SW 1271 (cell line): ENCODE data around the gene TTYH3.

Experiments used
- DNase-seq, 2 experiments: peaks; one replicate each; lab custom pipeline; 2025; lab: John Stamatoyannopoulos, UW

The TTYH3 gene

DNA sequence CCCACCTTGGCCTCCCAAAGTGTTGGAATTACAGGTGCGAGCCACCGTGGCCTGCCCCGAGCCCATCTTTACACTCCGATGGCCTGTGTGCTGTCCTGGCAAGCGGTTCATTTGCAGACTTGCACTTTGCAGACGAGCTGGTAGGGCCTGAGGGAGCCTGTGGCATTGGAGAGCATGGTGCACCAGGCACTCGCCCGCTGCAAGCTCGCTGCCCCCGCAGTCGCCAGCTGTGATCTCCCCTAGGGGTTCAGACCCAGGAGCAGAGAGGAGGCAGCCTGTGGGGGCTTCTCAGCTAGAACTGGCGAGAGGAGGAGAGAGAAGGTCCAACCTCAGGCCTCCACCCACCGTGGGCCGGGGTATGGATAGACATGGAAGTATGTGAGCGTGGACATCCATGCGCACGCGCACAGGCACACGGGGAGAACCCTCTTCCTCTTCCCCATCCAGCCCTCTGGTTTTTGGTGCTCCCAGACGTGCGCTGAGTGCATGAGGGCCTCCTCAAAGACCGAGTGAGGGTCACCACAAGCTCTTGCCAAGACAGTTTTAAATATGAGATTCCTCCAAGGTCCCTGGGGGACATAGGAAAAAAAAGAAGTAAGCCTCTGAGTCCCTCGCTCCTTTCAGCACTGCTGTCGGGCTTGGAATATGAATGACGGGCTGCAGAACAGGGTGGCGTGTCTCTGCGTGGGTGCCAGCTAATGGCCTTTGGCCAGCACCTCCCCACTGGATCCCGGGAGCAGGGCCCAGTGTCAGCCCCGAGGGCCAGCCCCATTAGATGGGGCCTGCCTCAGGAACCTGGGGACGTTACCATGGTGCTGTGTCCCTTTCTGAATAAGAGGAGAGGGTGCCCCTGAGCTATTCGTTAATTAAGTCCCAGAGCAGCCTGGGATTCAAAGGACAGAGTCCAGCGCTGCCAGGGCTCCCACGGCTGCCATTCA is 15.1 kb upstream of the TTYH3 start:
- DNase-seq, result no peak

DNA sequence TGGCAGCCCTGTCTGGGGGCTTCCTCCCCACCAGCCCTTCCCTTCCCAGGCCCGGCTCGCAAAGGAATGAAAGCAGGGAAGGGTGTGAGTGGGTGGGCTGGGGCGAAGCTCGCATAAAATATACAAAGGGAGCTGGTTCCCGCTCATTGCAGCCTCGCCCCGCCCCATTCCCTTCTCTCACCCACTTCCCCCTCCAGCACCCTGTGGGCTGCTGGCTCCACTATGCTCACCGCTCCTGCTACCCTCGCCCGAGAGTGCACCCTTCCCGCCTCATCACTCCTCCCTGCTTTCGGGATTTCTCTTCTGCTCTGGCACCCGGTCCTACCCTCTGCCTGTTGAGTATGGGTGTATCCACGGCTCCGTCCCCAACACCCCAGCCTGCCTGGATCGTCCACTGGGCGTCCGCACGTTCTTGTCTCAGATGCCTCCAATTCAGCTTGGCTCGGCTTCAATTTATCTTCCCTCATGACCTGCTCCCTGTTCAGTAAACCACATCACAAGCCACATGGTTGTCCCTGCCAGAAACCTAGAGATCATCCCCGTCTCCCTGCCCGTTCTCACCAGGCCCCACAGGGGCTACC is 14.4 kb upstream of the TTYH3 start:
- DNase-seq, result no peak

DNA sequence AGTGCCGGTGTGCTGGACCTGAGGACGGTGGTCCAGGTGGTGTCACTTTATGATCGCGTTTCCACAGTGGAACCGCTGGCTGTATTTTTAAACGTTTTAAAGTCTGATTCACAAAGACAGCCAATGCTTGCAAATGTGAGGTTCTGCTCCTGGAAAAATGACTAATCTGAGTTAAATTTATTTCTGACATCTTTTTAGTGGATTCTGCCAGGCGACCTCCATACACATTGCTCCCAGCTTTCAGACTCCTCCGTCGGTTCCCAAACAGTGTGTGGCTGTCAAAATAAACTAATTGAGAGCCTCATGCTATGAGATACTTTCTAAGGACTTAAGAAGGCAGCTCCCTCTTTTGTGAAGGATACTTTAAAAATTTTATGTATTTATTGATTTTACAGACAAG is 12.7 kb upstream of the TTYH3 start:
- no peak for DNase-seq

DNA sequence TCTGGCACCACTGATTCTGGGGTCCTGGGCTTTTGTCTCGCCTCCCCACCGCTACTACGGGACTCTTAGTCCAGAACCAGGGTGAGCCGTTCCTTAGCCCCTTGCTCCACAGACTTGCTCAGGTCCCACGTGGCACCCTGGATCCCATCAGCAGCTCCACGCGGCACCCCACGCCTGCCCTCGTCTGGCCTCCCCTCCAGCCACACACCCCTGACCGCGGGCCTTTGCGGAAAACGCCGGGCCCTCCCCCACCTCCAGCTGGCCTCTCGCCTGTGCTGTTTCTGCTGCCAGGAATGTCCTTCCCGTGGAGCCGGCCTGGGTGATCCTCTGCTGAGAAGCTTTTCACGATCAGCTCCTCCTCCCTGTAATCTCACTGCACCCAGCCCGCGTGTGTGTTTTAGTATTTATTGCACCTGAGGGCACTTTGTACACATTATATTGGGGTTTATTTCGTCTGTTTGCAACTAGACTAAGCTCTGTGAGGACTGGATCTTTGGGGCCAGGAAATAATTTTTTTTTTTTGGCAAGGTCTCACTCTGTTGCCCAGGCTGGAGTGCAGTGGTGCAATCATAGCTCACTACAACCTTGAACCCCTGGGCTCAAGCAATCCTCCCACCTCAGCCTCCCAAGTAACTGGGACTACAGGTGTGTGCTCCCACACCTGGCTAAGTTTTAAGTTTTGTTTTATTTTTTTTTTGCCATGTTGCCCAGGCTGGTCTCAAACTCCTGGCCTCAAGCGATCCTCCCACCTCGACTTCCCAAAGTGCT is 10.5 kb upstream of the TTYH3 start:
- no peak for DNase-seq

DNA sequence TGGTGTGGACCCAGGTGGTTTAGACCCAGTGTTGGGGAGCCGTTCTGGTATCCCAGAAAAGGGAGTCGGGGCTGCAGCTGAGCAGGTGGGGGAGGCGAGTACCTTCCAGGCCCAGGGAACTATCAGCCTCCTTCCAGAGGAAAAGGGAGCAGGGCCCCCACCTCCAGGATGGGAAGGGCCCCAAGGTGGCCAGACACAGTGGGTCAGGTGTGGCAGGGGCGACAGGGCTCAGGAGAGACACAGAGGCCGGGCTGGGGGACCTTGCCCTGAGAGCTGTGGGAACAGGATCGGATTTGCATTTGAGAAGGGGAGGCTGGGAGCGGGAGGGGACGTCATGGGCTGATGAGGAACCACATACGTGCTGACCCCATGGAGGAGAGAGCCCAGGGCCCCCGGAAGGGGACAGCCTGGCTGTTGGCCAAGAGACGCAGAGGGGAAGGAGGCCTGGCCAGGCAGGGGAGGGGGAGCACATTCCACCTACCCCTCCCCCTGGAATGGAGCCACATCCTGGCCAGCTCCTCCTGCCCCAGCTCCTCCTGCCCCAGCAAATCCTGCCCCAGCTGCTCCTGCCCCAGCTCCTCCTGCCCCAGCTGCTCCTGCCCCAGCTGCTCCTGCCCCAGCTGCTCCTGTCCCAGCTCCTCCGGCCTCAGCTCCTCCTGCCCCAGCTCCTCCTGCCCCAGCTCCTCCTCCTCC is 9.7 kb upstream of the TTYH3 start:
- no peak for DNase-seq

DNA sequence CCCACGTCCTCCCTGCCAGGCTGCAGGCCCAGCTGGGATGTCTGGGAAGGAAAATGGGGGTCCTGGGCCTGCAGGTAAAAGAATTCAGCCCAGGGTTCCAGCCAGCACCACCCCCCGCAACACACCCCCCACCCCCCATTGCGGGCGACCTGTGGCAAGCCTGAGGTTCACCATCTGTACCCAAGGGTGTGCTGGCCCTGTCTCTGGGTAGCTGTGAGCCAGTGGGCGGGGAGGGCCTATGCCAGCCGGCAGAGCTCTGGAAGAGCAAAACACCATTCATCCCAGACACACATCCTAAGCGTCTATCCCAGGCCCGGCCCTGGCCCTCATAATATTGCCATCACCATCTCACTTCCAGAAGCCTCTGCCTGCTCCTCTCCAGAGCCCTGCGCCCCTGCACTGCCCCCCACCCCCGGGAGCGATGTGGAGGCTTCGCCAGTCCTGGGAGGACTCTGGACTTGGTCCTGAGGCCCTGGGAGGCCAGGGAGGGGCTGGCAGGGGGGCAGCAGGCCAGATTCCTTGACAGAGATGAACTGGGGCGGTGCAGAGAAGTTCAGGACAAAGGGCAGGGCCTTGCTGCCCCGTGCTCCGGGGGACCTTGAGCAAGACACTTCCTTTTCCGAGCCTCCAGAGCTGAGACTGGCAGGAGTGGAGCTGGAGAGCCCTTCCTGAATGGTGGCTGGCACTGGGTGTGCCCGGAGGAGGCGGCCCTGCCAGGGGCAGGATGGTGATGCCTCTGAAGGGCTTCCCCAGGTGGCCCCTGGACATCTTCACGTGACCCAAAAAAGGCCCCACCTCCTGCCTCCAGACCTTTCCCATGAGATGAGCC is 8.7 kb upstream of the TTYH3 start:
- no peak for DNase-seq

DNA sequence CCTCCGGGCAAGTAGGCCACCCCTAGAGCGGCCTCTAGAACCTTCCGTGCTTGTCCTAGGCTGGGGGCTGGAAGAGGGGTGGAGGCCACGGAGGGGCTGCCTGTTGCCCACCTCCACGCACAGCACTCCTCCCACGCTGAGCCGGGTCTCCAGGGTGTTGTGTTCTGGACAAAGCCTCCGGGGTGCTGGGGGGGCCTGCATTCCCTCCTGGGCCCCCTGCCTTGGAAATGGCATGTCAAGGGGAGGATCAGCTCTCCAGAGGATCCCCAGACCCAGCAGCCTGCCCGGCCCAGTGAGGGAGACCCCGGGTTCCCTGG is 8.1 kb upstream of the TTYH3 start:
- no peak for DNase-seq

DNA sequence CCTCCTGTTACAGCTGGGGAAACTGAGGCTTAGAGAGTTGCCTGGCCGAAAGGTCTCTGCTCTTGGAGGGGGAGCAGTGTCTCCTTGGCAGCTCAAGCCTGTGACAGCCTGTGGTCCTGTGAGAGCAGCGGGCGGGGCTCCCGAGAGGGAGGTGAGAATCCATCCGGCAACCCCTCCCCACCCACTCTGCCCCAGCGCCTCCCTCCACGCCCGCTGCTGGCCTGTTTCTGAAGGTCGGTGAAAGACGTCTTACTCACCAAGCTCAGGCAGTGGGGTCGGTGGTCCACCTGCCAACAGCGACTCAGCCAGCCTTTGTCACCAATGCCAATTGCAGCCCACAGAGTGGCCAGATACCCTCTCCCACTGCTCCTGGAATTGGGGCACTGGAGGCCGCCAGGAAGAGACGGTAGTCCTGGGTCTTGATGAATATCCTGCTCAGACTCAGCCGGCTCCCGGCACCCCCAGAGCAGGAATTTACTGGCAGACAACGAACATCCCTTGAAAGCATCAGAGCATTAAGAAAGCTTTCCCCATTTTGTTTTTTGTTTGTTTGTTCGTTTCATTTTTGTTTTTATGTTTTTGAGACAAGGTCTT is 7.4 kb upstream of the TTYH3 start:
- DNase-seq, result no peak

DNA sequence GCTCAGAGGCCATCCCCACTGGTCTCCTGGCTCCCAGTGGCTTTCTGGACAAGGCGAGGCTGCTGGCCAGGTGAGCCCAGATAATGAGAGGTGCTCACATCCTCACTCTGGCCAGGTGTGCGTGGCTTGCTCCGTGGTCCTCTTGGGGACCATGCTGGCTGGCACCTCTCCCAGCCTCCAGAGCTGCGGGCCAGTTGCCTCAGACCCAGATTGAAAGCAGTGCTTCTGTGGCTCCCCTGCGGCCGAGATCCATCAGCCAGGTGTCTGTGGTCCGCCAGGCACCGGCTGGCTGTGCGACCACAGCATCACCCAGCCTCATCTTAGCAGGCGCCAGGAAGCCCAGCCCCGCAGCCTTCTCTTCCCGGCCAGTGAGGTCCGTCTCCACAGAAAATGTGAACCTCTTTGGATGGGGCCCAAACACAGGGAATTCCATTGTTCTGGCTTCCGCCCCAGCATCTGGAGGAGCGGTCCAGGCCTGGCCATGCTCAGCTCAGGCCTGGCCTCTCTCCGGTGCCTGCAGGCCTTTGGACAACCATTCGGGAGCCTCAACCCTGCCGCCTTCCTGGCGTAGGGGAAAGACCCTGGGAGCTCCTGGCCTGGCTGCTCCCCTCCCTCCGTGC is 5.2 kb upstream of the TTYH3 start:
- DNase-seq, result no peak

DNA sequence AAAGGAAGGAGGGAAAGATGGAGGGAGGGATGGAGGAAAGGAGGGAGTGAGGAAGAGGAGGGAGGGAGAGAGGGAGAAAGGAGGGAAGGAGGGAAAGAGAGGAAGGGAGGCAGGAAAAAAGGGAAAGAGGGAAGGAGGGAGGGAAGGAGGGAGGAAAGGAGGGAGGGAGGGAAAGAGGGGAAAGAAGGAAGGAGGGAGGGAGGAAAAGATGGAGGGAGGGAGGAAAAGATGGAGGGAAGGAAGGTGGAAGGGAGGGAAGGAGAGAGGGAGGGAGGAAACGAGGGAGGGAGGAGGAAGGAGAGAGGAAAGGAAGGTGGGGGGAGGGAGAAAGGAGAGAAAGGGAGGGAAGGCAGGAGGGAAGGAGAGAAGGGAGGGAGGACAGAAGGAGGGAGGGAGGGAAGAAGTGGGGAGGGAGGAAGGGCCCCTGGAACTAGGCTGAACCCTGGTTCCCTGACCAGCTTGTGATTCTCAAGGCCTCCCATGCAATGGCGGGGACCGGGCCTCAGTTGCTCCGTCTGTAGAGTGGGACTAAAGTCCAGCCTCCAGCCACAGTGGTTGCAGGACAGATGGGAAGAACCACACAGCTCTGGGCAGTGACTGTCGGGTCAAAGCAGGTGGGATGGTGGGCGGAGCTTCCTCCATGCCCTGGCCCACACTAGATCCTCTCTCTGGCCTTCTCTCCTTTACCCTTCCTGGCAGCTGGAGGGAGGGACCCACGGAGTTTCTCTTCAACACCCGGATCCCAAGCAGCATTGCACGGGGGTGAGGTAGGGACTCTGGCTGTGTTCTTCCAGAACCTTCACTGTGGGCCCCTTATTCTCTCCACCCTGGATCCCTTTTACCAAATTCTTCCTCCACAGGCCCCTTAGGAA is 4.3 kb upstream of the TTYH3 start:
- DNase-seq, result no peak

DNA sequence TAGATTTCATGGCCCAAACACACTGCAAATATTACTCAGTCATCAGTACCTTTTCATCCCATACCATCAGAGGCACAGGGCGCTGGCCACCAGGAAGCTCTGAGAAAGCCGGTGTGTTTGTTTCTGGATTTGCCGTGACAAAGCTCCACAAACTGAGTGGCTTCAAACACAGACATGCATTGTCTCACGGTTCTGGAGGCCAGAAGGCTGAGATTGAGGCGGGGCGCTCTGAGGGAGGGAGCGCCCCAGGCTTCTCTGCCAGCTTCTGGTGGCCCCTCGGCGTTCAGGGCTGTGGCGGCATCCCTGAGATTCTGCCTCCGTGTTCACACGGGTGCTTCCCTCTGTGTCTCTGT is 3.7 kb upstream of the TTYH3 start:
- DNase-seq, result no peak

DNA sequence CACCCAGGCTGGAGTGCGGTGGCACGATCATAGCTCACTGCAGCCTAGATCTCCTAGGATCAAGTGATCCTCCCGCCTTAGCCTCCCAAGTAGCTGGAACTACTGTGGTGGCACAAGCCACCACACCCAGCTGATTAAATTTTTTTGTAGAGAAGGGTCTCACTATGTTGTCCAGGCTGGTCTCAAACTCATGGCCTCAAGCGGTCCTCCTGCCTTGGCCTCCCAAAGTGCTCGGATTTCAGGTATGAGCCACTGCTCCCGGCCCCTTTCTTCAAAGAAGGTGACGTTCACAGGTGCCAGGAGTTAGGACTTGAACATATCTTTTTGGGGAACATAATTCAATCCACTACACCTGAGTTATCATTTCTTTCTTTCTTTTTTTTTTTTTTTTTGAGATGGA is 2.9 kb upstream of the TTYH3 start:
- DNase-seq, result no peak

DNA sequence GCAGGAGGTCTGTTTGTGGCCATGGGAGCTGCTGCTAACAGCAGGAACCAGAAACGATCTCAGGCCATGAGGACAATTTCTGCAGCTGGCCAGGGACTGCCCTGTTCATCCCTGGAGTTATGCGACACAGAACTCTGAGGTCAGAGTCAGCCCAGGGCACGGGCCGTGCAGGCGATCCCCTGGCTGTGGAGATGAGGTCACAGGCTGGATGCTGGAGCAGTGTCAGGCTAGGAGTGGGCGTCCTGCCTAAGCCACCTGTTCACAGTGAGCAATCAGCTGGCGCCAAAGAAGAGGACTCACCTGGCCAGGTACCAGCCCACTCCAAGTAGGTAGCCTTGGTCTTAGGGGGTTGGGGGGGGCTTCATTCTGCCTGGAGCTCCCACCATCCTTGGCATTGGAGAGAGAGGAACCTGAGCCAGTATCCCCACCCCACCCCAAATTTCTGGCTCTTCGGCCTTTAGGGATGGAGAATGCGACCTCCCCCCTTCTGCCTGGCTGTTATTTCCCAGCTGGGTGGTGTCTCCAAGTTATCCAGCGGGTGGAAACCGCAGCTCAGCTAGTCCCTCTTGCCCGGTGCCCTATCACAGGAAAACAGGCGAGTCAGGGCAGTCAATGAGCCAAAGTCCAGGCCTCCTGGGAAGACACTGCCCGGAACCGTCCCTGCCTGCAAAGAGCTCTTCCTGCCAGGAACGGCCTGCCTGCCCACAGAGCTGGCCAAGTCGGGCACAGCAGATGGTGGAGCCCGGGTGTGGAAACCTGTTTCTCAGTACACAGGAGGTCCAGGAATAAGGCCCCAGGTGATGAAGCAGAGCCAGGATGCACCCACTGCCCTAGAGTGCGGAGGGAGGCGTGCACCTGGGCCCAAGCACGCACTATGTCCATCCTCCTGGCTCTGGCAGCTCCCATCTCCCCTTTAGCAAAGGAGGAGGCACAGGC is 1.8 kb upstream of the TTYH3 start:
- DNase-seq, result no peak

DNA sequence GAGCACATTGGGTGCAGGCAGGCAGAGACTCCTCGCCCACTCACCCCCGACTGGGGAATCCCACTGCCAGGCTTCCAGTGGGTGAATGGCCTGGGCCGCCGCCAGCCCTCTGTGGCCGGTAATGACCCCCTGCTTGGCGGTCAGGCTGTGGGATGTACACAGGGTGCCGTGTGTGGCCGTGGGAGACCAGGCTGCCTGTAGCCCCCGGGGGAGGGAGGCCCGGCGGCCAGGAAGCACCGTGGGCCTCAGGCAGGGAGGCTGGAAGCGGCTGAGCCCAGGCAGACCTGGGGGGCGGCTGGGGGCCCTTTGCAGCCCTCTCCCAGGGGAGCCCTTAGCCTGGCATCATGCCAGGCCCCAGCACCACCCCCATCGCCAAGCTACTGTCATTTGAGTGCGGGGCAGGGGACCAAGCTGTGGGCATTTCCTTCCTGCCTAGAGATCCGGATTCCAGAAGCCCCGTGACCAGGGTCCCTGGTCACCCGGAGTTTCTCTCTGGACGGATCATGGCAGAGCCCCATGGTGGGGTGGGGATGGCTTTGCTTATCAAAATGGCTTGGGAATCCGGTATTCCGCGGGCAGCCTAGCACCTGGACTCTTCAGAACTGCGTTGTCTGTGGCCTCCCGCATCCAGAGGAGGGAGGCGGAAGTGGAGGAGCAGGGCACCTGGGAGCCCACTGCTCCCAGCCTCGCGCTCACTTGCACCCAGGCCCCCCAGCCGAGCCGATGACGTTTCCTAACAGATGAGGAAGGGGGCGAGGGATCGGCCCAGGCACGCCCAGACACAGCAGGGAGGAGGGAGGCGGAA is 1.1 kb downstream of the TTYH3 start:
- peak in 1 of 2 experiments; percentile 74 for DNase-seq

DNA sequence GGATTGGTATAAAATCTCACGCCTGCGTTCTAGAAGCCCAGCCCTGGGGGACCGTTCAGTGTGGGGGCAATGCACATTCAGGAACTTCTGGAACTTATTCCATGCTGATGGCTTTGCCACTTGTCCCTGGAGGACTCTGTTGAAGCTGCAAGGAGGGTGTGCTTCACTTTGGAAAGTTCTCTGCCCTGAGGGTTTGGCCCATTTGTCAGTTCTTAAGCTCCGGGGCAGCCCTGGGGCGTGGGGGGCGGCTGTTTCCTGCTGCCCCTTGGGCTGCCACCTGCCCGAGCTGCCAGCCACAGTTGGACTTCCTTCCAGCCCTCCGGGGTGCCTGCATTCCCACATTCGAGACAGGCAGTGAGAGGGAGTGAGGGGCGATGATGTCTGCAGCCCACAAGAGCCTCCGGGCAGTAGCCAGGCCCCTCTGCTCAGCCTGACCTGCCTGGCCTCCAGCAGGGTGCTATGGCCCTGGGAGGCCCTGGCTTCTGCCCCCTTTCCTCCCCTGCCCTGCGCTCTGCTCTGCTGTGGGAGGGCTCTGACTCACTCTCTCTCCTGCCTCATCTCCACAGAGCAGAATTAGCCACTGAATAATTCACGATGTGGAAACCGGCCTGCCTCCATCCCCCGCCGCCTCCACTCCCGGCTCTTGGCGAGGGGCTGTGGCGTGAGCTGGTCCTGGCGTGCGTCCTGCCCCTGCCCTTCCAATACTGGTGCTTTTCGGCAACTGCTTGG is 1.9 kb downstream of the TTYH3 start:
- peak; percentile 42 to 73 for DNase-seq

DNA sequence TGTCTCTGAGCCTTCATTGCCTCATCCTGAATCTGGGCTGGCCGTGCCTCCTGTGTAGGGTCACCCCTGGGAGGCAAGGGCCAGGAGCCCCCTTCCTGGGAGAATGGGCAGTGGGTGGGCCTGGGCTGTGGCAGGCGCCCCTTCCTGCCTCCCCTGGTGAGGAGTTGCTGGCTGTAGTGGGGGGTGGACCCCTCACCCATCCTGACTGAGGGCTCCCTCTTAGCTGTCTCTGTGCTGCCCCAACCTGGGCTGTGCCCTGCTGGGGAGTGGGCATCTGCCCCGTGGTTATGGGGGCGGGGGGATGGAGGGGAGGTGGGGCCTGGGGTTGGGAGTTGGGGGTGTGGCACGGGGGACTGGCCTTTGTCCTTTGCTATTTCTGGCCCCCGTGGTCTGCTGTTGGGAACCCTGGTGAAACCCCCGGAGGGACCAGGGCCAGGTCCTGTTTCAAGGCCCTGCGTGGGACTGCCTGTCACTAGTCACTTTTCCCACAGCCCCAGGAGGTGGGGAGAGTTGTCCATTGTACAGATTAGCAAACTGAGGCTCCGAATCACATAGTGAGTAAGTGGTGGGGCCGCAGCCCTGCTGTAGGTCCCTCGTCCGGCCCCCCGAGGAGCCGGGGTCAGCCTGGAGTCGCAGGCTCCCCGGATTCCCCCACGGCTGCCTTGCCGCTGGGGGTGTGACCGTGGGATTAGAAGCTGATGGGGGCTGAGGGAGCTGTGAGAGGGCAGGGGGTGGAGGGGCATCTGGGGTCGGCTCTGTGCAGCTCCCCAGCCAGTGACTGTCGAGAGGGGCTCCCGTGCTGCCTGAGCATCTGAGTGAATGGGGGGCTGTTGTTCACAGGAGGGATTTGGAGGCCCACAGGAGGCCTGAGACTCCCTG is 2.7 kb downstream of the TTYH3 start:
- no peak for DNase-seq
